Stomach (tissue), 9 donors: ENCODE measurements around the gene SERTAD2. TPM values are rescaled to one million over a fixed set of nuclear protein-coding genes. Genes with fewer than 3 reads are reported as not detected.

Source experiments
- DNase-seq, 2 donors: peaks; one replicate each; pipeline versions ENCODE4 v3.0.0 to v3.0.0-alpha.2; 2013 to 2019
- H3K27ac ChIP-seq, 5 donors: fragments of 200-600 bp in 4 of 5; sonication (generic) in 4 of 5; one replicate each; pipeline ENCODE4 v1.5.1; 2013 to 2019; ENCODE audit warnings: mild to moderate bottlenecking in 1 of 5, moderate library complexity in 1 of 5
- H3K27me3 ChIP-seq, 3 donors: fragments of 200-600 bp; sonication (generic); one replicate each; pipeline ENCODE4 v1.5.1; 2017 to 2019; ENCODE audit warnings: mixed run types in 1 of 3
- H3K36me3 ChIP-seq, 4 donors: fragments of 200-600 bp; sonication (generic); 1 replicate in 3 of 4; 2 replicates in 1 of 4; pipeline ENCODE4 v1.5.1; 2016 to 2019
- H3K4me1 ChIP-seq, 4 donors: fragments of 200-600 bp; sonication (generic); one replicate each; pipeline ENCODE4 v1.5.1; 2016 to 2019
- H3K4me3 ChIP-seq, 4 donors: fragments of 200-600 bp; sonication (generic) in 3 of 4; one replicate each; pipeline ENCODE4 v1.5.1; 2016 to 2019; ENCODE audit warnings: mild to moderate bottlenecking in 1 of 4
- H3K9me3 ChIP-seq, 4 donors: fragments of 200-600 bp; sonication (generic); one replicate each; pipeline ENCODE4 v1.5.1; 2016 to 2019
- CTCF ChIP-seq, 7 experiments: fragments of 450-650 bp in 4 of 7; fragments of 200-600 bp in 3 of 7; sonication (generic) in 3 of 7; IDR thresholded peaks; one replicate each; pipeline ENCODE4 v1.5.1; 2016 to 2019; ENCODE audit warnings: antibody characterized with exemption in 7 of 7, control low read depth in 2 of 7, mild to moderate bottlenecking in 1 of 7
- EP300 ChIP-seq: sonication (generic); formaldehyde crosslinking; IDR thresholded peaks from one replicate; pipeline ENCODE4 v1.6.1; 2017; ENCODE audit warnings: antibody characterized with exemption
- POLR2A ChIP-seq, 4 donors: fragments of 450-650 bp; IDR thresholded peaks; one replicate each; pipeline ENCODE4 v1.6.1; 2016; ENCODE audit warnings: antibody characterized with exemption in 4 of 4, control low read depth in 2 of 4, mild to moderate bottlenecking in 1 of 4, moderate library complexity in 1 of 4
- POLR2AphosphoS5 ChIP-seq, 3 donors: sonication (generic); formaldehyde crosslinking; IDR thresholded peaks; one replicate each; pipeline ENCODE4 v1.6.1; 2016; ENCODE audit warnings: antibody characterized with exemption in 3 of 3
- WGBS, 5 donors: extraction: QIAGEN DNeasy Blood & Tissue Kit in 3 of 5; methylation state at CpG; one replicate each; pipeline versions ENCODE4 v1.1.5 to v1.1.7; 2013 to 2018; 5-methylcytosine and 5-hydroxymethylcytosine counted together
- intact Hi-C: fragments of 100-400 bp; cut with DNase I; formaldehyde crosslinking; loops from one replicate; pipeline ENCODE4 v1.15.1; 2023; ENCODE audit warnings: low total_unique reads
- polyA plus RNA-seq, 3 donors: library from polyadenylated mRNA; stranded (reverse); fragments of 200-250 nt; gene quantifications; one replicate each; pipeline ENCODE4 v1.2.3, GENCODE V29; 2013
- total RNA-seq, 5 donors: library from RNA; depleted of rRNA; stranded (reverse); fragments of >200 nt; gene quantifications; one replicate each; pipeline versions ENCODE4 v1.1.0 to v1.2.3, GENCODE V29; 2014 to 2016
- donor health status: healthy with polysubstance abuse.
- donor health status: Bipolar disorder and iron deficiency.
- donor health status: healthy.

SERTAD2 gene
- total and polyA plus RNA-seq, 8 donors = 2.0 to 11.9 (median 6.4) TPM

GRCh38 chr2:64586883-64587481 is 66.7 kb downstream of the SERTAD2 start:
- peaks cover 8 to 77% (median 69%) of the 10 kb centered on the region in 4 donors for H3K36me3 ChIP-seq
- 55 to 65% (median 61%) methylated on average over 6 of the region's 6 CpGs for WGBS, 5 donors
- intact Hi-C loops = no loop called here

DNA sequence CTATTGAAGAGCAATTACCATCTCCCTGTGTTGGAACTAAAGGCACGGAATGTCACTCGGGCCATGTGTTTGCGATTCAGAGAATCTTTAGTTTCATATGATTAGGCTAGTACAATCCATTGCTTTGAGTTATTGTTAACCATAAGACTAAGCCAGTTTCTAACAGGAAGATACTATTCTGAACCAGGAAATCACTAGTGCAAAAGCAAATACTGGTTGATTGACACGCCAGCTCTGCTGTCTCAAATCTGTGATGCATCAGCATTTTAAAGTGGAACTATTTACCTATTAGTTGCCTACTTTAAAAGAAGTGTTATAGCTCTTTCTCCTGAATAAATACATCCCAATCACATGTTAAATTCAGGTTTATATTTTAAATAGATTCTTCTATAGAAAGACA is 67.7 kb downstream of the SERTAD2 start:
- no peak overlapping the region for H3K4me3 ChIP-seq
- H3K4me1 ChIP-seq = peaks cover 0 to 9% (median 2%) of the 10 kb centered on the region in 4 donors
- 55 to 78% (median 65%) methylated on average over 4 of the region's 4 CpGs for WGBS, 5 donors
- no peaks in the 10 kb centered on the region for H3K9me3 ChIP-seq
- no peaks in the 10 kb centered on the region for H3K27me3 ChIP-seq
- peaks cover 8 to 74% (median 68%) of the 10 kb centered on the region in 4 donors for H3K36me3 ChIP-seq
- intact Hi-C loops = no loop called here
- TF ChIP-seq EP300 (no peak), CTCF (IDR thresholded peaks at IDR 0.05) (no peak), POLR2A (IDR thresholded peaks at IDR 0.05) (no peak)
- DNase-seq = no peak
- no peak overlapping the region for H3K27ac ChIP-seq

More at GRCh38 chr2:64586883-64587481, 66.7 kb downstream of the SERTAD2 start:
- Histone ChIP-seq H3K27me3 (no peaks in the 10 kb centered on the region), H3K27ac (no peak overlapping the region), H3K4me1 (peaks cover 0 to 9% (median 2%) of the 10 kb centered on the region in 4 donors), H3K4me3 (no peak overlapping the region), H3K9me3 (no peaks in the 10 kb centered on the region)
- DNase-seq = peak in 1 of 2 donors; percentile 75
- TF ChIP-seq CTCF (IDR thresholded peaks at IDR 0.05) = peak in 5 of 7 experiments; percentile 25 to 36 (median 32)
- no peak for TF ChIP-seq EP300
- TF ChIP-seq POLR2AphosphoS5 (IDR thresholded peaks at IDR 0.05) = peak in 1 of 3 donors; percentile 14

DNA sequence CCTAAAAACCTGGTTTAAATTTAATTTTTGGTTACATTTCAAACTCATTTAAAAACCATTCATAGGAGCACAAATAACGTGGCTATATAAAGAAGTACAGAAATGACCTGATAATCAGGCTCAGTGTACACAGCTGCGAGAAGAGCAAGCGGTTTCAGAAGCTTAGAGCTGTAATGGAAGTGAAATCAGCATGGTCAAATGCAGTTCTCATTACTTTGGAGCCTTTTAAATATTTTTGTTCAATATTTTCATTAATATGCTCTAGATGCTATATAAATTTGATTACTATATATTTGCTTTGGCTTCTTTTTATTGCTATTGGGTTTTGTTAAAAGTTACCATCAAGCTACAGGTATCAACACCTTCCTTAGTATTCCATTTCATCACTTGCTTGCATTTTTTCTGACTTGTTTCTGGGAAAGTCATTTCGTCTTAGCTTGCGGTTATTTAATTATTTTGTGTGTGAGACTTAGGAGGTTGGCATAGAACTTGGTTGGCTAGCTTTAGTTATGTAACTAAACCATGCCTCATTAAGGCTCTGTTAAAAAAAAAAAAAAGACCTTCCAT is 70.9 kb downstream of the SERTAD2 start:
- H3K27ac ChIP-seq = no peak overlapping the region
- no peaks in the 10 kb centered on the region for H3K27me3 ChIP-seq
- 61 to 70% (median 68%) methylated on average over 5 of the region's 5 CpGs for WGBS, 5 donors
- H3K4me3 ChIP-seq = no peak overlapping the region
- TF ChIP-seq POLR2A (IDR thresholded peaks at IDR 0.05) (no peak), POLR2AphosphoS5 (IDR thresholded peaks at IDR 0.05) (no peak), EP300 (no peak), CTCF (IDR thresholded peaks at IDR 0.05) (no peak)
- DNase-seq = no peak
- peaks cover 8 to 76% (median 65%) of the 10 kb centered on the region in 4 donors for H3K36me3 ChIP-seq
- H3K9me3 ChIP-seq = no peaks in the 10 kb centered on the region
- peaks cover 0 to 9% (median 2%) of the 10 kb centered on the region in 4 donors for H3K4me1 ChIP-seq
- intact Hi-C loops = loop anchor here (5.0 kb wide), 1 partner anchor 289 kb away; no protein-coding TSS in a partner anchor

GRCh38 chr2:64581777-64582539 is 71.8 kb downstream of the SERTAD2 start:
- DNase-seq = no peak
- no peak overlapping the region for H3K27ac ChIP-seq
- peaks cover 0 to 3% (median under 1%) of the 10 kb centered on the region in 4 donors for H3K4me1 ChIP-seq
- H3K27me3 ChIP-seq = no peaks in the 10 kb centered on the region
- peaks cover 8 to 80% (median 72%) of the 10 kb centered on the region in 4 donors for H3K36me3 ChIP-seq
- H3K9me3 ChIP-seq = no peaks in the 10 kb centered on the region
- H3K4me3 ChIP-seq = no peak overlapping the region
- intact Hi-C loops = loop anchor here (5.0 kb wide), 1 partner anchor 290 kb away; no protein-coding TSS in a partner anchor
- no peak for TF ChIP-seq EP300
- TF ChIP-seq POLR2A (IDR thresholded peaks at IDR 0.05) = no peak
- no peak for TF ChIP-seq CTCF (IDR thresholded peaks at IDR 0.05)
- TF ChIP-seq POLR2AphosphoS5 (IDR thresholded peaks at IDR 0.05) = no peak
- 95 to 100% (median 98%) methylated on average over 1 of the region's 1 CpG for WGBS, 5 donors
